Fibroblast of mammary gland (primary cell): ENCODE data around the gene SPN.
"Not testable (repeated sequence)": the region's sequence is repeated elsewhere in the genome, so short reads cannot be mapped to it uniquely, and the experiment has no call there.

Source experiments
- DNase-seq: peaks from one replicate; pipeline ENCODE4 v3.0.0-alpha.2; 2010; ENCODE audit warnings: low read depth
- H3K4me3 ChIP-seq: 2 replicates; pipeline ENCODE4 v1.5.1; 2011; ENCODE audit warnings: low read depth, mild to moderate bottlenecking, low read length, moderate library complexity; ENCODE audit not compliant: control insufficient read depth
- CTCF ChIP-seq: conservative IDR thresholded peaks from 2 replicates; pipeline ENCODE4 v1.5.1; 2011; ENCODE audit warnings: low read depth, low read length, inconsistent platforms; ENCODE audit not compliant: control insufficient read depth, insufficient read depth

The SPN gene, protein sequence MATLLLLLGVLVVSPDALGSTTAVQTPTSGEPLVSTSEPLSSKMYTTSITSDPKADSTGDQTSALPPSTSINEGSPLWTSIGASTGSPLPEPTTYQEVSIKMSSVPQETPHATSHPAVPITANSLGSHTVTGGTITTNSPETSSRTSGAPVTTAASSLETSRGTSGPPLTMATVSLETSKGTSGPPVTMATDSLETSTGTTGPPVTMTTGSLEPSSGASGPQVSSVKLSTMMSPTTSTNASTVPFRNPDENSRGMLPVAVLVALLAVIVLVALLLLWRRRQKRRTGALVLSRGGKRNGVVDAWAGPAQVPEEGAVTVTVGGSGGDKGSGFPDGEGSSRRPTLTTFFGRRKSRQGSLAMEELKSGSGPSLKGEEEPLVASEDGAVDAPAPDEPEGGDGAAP

GRCh38 chr16:29663016-29663806, at the start of gene SPN:
Gene SPN, plus strand, starts transcription at chr16:29663247. Its CDS starts 482 bp downstream, at chr16:29663729.
- TF ChIP-seq CTCF = no peak
- no peak within 1 kb of the TSS for H3K4me3 ChIP-seq
- DNase-seq = no peak

DNA sequence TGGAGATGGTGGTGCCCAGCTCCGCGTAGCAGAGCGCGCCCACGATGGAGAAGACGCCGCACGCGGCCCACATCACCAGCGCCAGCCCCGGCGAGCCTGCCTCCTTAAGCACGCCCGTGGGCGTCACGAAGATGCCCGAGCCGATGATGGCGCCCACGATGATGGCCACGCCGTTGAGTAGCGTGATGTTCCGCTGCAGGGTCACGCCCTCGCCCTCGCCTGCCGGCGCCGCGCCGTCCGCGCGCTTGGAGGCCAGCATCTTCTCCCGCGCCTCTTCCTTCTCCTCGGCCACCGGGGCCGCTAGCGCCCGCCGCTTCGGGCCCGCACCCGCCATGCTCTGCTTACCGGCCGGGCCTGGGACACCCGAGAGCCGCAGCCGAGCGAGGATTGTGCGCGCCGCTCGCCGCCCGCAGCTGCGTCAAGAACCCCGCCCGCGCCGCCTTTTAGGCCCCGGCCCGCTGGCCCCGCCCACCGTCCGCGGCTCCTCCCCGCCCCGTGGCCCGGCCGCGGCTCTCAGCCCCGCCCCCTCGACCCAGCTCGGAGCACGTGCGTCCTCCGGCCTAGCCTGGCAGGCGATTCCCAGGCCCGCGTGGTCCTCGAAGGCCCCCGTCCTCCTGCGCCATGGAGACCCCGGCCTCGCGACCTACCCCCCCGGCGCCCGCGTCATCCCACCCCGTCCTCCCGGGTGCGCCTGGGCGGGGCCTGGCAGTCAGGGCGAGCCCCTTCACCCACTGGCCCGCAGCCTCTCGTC, 49.6 kb upstream of the SPN start:
- H3K4me3 ChIP-seq = peak overlapping the region; percentile 67
- DNase-seq = peak; percentile 70

GRCh38 chr16:29614691-29615314, 48.2 kb upstream of the SPN start:
- not testable (repeated sequence) for H3K4me3 ChIP-seq
- peak; percentile 11 for DNase-seq

- H3K4me3 ChIP-seq, DNase-seq: not testable (repeated sequence)
Measured at GRCh38 chr16:29616127-29616526, 46.9 kb upstream of the SPN start.

GRCh38 chr16:29620591-29620990, 42.5 kb upstream of the SPN start:
- H3K4me3 ChIP-seq = not testable (repeated sequence)
- TF ChIP-seq CTCF = peak; percentile 4
- peak; percentile 20 for DNase-seq

DNA sequence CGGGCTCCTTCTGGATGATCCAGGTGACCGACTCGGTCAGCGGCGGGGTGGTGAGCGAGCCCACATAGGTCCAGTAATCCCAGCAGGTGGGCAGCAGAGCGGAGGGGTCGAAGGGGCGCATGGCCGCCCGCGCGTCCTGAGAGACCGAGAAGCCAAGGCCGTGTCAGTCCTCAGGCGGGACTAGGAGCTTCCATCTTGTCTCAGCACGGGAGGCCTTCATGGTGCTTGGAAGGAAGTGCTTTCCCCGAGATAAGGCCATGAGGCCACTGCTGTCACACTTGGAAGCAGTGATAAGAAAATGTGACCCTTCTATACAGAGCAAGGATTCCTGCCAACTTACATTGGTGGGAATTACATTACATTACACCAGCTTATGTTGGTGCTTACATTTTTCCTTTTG, 40.3 kb upstream of the SPN start:
- not testable (repeated sequence) for H3K4me3 ChIP-seq

GRCh38 chr16:29623253-29623652, 39.8 kb upstream of the SPN start:
- not testable (repeated sequence) for DNase-seq

More for the DNA sequence above, 40.3 kb upstream of the SPN start:
- DNase-seq = not testable (repeated sequence)

GRCh38 chr16:29625114-29625513, 37.9 kb upstream of the SPN start:
- H3K4me3 ChIP-seq, DNase-seq: not testable (repeated sequence)

More at GRCh38 chr16:29623253-29623652, 39.8 kb upstream of the SPN start:
- not testable (repeated sequence) for H3K4me3 ChIP-seq

GRCh38 chr16:29626778-29627331, 36.2 kb upstream of the SPN start:
- not testable (repeated sequence) for DNase-seq, H3K4me3 ChIP-seq

DNA sequence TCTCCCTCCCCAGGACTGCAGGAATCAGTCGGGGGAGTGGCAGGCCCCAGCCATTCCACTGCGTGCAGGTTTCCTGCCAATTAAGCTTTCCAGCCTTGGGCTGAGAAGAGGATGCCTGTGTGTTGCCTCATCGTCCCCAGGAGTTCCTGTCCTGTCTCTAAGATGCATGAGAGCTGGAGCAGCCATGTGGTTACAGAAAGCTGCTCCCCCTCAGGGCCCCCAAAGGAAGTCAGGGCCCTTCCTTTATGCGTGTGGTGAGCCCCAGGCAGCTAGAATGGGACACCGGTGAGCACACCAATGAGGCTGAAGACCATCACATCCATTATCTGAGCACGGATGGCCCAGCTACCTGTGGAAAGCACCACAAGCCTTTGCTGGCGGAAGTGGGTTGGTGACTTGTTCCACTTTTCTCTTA, 35.4 kb upstream of the SPN start:
- not testable (repeated sequence) for H3K4me3 ChIP-seq, DNase-seq

DNA sequence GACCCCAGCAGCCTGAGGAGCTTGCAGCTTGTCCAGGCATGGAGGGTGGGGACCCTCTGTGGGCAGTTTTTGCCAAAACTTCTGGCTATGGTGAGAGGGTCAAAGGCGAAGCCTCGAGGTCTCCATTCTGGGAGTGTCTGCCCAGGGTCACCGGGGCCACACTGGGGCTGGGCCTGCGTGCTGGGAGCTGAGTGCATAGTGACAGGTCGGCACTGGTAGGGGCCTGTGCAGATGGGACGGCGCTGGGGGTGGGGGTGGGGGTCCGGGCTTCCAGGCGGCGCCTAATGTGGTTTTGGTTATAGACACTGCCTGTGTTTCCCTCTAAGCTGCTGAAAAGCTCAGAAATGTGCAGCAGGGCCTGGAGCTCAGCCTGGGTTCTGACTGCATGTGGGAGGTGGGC, 34.3 kb upstream of the SPN start:
- DNase-seq, H3K4me3 ChIP-seq: not testable (repeated sequence)

DNA sequence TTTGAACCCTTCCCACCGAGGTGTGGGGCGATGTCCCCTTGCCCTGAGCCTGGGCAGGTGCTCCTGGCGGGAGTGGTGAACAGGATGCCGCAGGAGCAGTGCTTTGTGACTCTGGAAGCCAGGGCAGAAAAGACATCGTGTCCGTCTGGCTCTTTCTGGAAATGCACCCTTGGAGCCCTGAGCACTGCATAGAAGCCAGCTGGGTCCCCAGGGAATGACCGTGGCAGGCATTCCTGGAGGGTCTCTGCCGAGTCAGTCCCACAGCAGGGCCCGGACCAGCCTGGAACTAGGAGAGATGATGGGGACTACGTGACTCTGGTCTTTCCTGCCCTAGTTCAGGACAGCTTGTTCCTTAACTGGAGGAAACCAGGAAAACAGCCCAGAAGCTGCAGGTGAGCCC, 33.7 kb upstream of the SPN start:
- DNase-seq, H3K4me3 ChIP-seq: not testable (repeated sequence)

DNA sequence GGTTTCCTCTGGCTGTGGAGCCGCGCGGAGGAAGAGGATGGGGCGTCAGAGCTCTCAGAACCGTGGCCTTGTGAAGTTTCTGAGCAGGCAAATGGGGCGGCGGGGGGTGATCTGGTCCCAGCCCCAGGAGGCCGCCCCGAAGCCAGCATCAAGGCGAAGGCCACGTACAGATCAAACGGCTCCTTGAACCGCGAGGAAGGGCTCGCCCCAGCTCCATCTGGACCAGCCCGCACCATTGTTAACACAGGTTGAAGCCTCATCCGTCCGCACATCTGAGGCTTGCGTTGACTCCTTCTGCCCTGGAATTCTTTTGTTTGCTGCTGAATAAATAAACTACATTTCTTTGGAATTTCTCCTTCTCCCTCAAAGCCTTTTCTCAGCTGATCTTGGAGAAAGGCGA, 31.4 kb upstream of the SPN start:
- DNase-seq, H3K4me3 ChIP-seq: not testable (repeated sequence)

DNA sequence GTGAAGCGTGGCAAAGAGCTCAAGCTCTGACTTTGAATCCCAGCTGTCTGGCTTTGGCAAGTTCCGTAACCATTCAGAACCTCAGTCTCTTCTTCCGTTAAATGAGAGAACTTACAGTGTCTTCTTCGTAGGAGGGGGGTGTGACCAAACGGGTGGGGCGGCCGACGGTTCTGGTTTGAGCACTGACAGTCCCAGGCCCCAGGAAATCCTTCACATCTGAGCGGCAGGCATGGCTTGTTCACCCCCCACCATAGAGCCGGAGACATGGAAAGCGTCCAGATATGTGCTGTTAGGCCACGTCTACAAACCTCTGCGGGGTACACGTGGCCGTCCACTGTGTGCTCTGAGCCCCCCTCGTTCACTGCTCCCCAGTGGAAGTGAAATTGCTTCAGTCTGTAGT, 27.1 kb upstream of the SPN start:
- DNase-seq = not testable (repeated sequence)

DNA sequence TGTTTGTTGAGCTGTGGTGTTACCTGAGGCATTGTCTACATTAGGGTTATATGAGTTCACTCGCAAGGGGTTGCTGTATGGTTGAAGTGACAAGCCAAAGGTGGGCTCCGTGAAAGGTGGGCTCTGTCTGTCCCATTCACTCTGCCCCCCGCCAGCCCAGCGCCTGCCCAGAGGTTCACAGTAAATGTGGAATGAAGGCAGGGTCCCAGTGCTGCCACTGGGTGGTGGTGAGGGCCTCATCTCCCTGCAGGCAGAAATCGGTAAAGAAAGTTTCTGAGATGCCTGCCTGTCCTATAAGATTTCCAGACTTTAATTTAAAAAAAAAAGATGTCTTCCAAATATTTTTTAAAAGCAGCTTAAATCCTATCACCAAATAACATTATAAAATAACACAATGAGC, 26.7 kb upstream of the SPN start:
- H3K4me3 ChIP-seq, DNase-seq: not testable (repeated sequence)

More for the DNA sequence above, 27.1 kb upstream of the SPN start:
- not testable (repeated sequence) for H3K4me3 ChIP-seq
